ENCODE data around the gene COPS2. TPM values are rescaled to one million over a fixed set of nuclear protein-coding genes. Genes with fewer than 3 reads are reported as not detected.

The COPS2 gene
- total RNA-seq, 4 donors from 2014 or later, result 15.0 to 51.4 (median 24.4) TPM

Small RNAs within 50 kb of the gene (small RNA-seq; reads per million reads assigned to genes)
- gene MIR4716, result 0 reads per million in 4 donors
- 0 reads per million in 4 donors for gene RF00019
- gene RN7SL307P, result 0 to 0.14 (median 0) reads per million in 4 donors

Other genes with a start within 250 kb of the COPS2 start
- gene SHC4, start 191.7 kb downstream of the COPS2 start, total RNA-seq, result under 1 TPM in 2 of 4 donors, not detected in 2; 0.48 to 0.96 TPM
- gene SECISBP2L, start 109.2 kb downstream of the COPS2 start, total RNA-seq, result 10 to 100 TPM; 27.7 to 63.2 (median 33.2) TPM
- 10 to 100 TPM in 3 of 4 donors, 1 to 10 TPM in 1; 5.6 to 42.6 (median 30.7) TPM for gene GALK2, start 14.6 kb upstream of the COPS2 start, total RNA-seq